Activated CD4-positive, CD25-positive, alpha-beta regulatory T cell treated with anti-CD3 and anti-CD28 coated beads, Interleukin-2, amount 50 U/mL, for 24 hours (primary cell): Measurements from ENCODE around the gene TAPBP.
A peak's percentile ranks its signal among the peaks of the same experiment; 100 is the strongest.
"Not testable (repeated sequence)": the region's sequence is repeated elsewhere in the genome, so short reads cannot be mapped to it uniquely, and the experiment has no call there.

Experiments used
- ATAC-seq, 2 donors: fragments of 150-1000 bp; cut with Tn5 transposase; one replicate each; pipeline ENCODE4 v1.10.0; 2021; ENCODE audit warnings: mild to moderate bottlenecking in 1 of 2, moderate library complexity in 1 of 2

The TAPBP gene

GRCh38 chr6:33275795-33276580 lies 37.9 kb downstream of the TAPBP start:
- ATAC-seq = not testable (repeated sequence)

DNA sequence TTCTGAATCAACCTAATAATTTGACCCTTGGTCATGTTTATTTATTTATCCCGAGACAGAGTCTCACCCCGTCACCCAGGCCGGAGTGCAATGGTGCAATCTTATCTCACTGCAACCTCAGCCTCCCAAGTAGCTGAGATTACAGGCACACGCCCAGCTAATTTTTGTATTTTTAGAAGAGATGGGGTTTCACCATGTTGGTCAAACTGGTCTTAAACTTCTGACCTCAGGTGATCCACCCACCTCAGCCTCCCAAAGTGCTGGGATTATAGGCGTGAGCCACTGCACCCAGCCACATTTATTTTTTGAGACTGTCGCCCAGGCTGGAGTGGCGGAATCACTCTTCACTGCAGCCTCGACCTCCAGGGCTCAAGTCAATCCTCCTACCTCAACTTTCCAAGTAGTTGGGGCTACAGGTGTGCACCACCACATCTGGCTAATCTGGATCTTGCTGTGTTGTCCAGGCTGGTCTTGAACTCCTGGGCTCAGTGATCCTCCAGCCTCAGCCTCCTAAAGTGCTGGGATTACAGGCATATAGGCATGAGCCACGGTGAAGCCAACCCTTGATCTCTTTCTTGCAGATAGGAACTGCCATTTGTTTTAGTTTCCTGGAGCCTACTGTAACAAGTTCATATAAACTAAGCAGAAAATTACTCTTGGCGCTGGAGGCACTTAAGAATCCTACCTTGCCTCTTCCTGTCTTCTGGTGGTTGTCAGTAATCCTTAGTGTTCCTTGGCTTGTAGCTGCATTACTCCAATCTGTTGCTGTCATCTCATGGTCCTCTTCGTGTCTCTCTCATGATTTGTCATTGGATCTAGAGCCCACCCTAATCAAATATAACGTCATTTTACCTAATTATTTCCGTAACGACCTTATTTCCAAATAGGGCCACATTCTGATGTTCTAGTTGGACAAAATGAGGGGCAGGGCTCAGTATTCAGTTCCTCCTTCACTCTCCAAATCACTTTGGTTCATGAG lies 39.7 kb downstream of the TAPBP start:
- ATAC-seq = no peak

DNA sequence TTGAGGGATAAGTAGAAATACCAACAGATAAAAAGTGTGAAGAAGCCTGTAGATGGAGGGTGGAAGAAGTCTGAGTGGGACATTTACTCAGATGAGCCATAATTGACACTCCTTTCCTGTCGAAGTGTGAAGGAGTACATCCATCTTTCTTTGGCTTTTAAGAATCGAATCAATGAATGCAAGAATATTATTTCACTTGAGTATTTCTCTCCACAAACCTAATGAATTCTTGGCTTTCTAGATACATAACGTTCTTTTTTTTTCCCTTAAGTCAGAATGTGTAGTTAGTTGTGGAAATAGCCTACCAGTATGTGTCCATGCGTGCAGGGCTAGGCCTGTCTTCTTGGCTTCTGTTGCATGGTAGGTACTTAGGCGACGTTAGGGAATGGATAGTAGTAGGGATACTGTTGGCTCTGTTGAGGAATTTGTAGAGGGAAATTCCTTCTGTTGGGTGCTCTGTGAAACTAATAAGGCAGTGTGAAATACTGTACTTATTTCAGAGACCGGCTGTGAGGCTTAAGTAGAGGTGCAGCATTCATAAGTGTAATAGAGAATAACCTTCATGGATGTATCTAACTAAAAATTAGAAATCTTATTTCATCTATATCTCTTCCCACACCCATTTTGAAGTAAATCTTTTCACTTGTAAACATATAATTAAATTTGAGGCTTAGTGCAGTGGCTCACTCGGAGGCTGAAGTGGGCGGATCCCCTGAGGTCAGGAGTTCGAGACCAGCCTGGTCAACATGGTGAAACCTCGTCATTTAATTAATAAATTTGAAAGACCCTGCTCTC lies 40.6 kb downstream of the TAPBP start:
- no peak for ATAC-seq

DNA sequence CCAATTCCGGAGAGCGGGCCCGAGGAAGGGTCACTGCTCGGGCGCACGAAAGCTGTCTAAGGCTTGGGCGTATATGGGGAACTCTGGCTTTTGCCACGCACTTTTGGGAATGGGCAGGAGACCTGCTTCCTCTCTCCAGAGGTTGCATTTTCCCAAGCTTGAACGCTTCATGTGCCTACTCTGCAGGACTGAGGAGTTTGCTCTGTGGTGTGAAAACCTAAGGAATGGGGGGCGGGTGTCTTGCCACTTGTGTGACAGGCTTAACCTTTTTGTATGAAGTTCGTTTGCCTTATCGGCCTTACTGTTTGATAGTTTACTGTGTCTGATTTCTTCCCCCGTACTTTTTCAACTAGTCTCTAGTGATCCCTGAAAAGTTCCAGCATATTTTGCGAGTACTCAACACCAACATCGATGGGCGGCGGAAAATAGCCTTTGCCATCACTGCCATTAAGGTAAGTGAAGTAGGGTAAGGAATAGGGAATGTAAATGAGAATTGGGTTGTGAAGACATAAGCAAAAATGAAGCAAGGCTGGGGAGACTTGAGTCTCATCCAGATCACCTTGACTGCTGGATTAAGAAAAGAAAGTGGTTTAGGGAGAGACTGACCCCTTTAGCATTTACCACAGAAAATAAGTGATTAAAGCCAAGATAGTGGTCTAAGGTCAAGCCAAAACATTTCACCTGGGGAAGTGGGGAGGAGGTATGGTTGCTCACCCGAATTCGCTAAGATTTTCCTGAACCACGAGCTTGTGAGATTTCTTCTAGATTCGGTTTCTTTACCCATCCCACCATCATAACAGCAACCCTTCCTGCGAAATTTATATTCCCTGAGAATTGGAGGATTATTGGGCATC lies 41.4 kb downstream of the TAPBP start:
- peak; percentile 8 to 12 for ATAC-seq

DNA sequence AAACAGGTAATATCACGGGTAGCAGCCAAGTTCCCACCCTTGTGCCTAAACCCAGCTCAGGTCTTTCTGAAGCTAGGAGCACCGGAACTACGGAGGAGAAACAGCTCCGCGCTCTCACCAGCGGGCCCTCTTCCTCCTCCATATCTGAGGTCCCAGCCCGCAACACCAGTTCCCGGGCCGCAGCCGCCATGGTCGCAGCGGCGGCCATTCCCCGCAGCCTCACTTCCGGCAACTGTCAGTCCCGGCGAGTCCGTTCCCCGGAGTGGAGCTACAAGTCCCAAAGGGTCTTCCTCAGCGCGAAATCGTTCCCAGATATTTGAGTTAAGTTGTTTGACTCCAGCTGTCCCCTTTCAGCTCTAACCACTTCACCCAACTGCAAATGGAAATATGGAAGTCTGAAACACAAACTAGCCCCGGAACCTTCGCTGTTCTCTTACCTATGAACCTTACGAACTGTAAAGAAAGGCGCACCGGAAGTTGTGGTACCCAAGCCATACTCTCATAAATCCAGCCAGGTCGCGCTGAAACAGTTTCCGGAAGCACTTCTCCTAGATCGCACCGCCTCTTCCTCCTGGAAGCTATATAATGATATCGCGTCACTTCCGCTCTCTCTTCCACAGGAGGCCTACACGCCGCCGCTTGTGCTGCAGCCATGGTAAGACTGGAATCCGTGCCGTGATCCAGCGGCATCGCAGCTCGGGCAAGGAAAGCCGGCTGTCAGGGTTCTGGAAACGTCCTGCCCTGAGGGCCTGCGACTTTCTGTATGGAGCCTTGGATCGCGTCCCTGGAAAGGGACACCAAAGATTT lies 42.2 kb downstream of the TAPBP start, which contains the start of the genes RPS18 and VPS52:
TSS of gene RPS18 (plus strand) at position 608 of the 807 bp plus-strand sequence. CDS start at position 653, 45 bp downstream.
TSS of gene VPS52 (minus strand) at position 409 of the 807 bp plus-strand sequence. CDS start at position 208, 201 bp downstream.
- ATAC-seq = peak; percentile 89 to 92

GRCh38 chr6:33271117-33271467 lies 42.8 kb downstream of the TAPBP start:
- ATAC-seq = peak in 1 of 2 donors; percentile 18

DNA sequence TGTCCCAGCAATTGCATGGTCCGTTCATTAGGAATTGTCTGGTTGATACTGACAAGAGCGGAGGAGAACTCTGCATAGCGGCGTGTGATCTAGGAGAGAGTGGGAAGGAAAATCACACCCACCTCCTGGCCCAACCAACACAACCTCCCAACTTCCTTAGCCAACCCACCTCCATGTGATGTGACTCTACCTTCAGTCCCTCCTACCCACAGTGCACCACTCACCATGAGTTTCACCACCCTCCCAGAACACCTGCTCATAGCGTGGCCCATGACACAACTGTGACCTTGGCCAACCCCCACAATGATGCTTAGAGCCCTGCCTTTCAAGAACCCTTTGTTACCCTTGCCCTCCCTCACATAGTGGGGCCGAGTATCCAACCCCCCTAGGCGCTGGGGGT lies 49.9 kb downstream of the TAPBP start:
- no peak for ATAC-seq

DNA sequence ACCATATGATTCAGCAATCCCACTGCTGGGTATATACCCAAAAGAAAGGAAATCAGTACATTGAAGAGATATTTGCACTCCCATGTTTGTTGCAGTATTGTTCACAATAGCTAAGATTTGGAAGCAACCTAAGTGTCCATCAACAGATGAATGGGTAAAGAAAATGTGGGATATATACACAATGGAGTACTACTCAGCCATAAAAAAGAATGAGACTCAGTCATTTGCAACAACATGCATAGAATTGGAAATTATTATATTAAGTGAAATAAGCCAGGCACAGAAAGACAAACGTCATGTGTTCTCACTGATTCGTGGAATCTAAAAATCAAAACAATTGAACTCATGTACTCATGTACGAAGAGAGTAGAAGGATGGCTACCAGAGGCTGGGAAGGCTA lies 51.4 kb downstream of the TAPBP start:
- not testable (repeated sequence) for ATAC-seq

DNA sequence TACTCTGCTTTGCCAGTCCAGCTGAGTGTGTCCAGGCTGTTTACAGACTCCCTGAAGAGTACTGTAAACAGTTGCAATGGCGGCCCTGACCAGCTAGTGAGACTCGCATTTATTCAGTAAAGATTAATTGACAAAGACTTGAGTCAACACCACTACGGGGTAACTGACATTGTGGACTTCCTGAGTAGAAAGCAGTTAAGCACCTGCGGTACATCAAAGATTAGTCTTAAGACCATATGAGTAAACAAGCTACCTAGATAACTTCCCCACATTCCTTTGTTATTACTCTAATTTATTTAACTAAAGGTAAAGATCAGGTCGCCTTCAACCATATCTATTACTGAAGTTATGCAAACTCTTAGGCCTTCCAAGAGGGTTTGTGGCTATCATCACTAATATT lies 54.8 kb downstream of the TAPBP start:
- ATAC-seq = no peak

GRCh38 chr6:33254591-33254990 lies 59.3 kb downstream of the TAPBP start:
- ATAC-seq = no peak

DNA sequence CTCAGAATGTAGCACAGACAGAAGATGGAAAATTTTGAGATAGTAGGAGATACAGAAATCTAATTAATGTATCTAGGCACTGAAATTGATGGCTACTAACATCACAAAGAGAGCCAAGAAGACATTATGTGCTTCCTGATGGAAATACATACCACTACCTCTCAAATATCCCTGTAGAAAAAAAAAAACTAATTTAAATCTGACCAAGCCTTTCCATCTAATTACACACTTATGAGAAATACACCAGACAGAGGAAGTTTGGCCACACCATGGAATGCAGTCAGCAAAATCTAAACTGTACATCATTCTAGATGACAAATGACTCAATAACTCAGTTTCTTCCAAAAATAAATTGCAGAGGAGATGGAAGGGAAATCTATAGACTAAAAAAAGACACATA lies 61.1 kb downstream of the TAPBP start:
- no peak for ATAC-seq

GRCh38 chr6:33251395-33252012 lies 62.4 kb downstream of the TAPBP start:
- no peak for ATAC-seq

- ATAC-seq = no peak
Observed at GRCh38 chr6:33250731-33251130, 63.1 kb downstream of the TAPBP start.

DNA sequence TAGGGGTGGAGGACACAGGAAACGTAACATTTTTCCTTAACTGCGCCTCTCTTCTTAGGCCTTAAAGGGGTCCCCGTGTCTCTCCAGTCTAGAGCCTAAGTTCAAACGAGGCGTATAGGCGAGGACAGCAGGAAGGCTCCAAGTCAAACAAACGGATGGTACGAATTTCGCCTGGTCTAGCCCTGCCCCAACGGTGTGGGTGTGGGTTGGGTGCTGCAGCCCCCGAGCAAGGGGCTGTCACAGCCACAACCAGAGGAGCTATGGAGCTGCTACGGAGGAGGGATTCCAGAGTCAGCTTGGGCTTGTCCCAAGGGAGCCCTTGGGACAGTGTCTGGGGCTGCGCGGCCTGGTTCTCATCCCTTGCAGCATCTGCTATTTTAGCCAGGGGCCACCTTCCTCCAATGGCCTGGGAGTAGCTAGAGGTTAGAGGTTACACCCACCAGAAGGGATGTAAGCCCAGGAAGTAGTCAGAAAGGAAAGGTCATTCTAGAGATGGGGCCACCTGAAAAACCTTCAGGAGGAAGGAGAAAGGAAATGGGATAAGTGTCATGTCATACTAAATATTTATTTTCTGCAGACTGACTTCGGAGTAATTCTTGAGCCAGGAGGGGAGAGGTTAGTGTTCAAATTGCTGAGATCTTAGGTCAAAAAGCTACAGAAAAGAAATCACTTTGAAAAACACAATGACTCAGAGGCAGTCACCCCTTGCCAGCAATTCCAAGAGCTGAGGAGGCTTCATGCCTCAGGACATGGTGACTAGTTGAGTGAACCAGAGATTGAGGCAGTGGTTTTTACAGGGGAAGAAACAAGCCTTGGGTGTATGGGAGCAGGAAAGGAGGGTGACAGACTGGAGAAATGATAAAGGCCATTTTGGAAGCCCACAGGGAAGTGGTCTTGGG lies 63.9 kb downstream of the TAPBP start:
- ATAC-seq = no peak
